ENCODE data around the gene CHST8. TPM values are rescaled to one million over a fixed set of nuclear protein-coding genes. Genes with fewer than 3 reads are reported as not detected.

The CHST8 gene
- total RNA-seq, 1 experiment from 2014 or later, result 2.3 TPM

DNA sequence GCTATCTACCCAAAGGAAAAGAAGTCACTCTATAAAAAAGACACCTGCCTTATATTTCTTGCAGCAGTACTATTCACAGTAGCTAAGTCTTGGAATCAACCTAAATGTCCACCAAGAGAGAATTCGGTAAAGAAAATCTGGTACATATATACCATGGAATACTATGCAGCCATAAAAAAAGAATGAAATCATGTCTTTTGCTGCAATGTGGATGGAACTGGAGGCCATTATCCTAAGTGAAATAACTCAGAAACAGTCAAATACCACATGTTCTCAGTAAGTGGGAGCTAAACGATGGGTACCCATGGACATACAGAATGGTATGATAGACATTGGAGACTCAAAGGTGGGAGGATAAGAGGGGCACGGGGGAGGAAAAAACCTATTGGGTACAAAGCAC lies 92.4 kb downstream of the CHST8 start:
- no peak for TF ChIP-seq EZH2 (IDR thresholded peaks at IDR 0.05; ENCODE audit: borderline replicate concordance, low read depth, low read length, poor library complexity, severe bottlenecking)
- TF ChIP-seq CTCF (conservative IDR thresholded peaks at IDR 0.05; ENCODE audit: low read depth, low read length), result no peak
- BruUV-seq (replicated peaks), result no TSS peak
- H3K4me1 ChIP-seq (ENCODE audit: insufficient read depth, low read length, poor library complexity, severe bottlenecking), result no peaks in the 10 kb centered on the region

GRCh38 chr19:33715462-33715861 lies 93.7 kb downstream of the CHST8 start:
- Histone ChIP-seq H3K27me3 (replicated peaks; ENCODE audit: insufficient read depth, low read depth, low read length, poor library complexity) (no peaks in the 10 kb centered on the region), H3K4me1 (ENCODE audit: insufficient read depth, low read length, poor library complexity, severe bottlenecking) (no peaks in the 10 kb centered on the region), H3K9me3 (ENCODE audit: low read depth, low read length, poor library complexity, severe bottlenecking) (no peaks in the 10 kb centered on the region), H3K27ac (ENCODE audit: low read depth, low read length, poor library complexity, severe bottlenecking) (no peak overlapping the region), H3K4me3 (ENCODE audit: low read depth, low read length, poor library complexity, severe bottlenecking) (no peak overlapping the region), H3K36me3 (ENCODE audit: insufficient read depth, low read length, poor library complexity, severe bottlenecking) (no peaks in the 10 kb centered on the region)
- ChIA-PET CTCF (no interaction called here), POLR2A (ENCODE audit: low non-redundant PET) (no interaction called here)
- DNase-seq (ENCODE audit: low spot score), result no peak
- TF ChIP-seq CTCF (conservative IDR thresholded peaks at IDR 0.05; ENCODE audit: low read depth, low read length) (no peak), EZH2 (IDR thresholded peaks at IDR 0.05; ENCODE audit: borderline replicate concordance, low read depth, low read length, poor library complexity, severe bottlenecking) (no peak)
- intact Hi-C loops (cut with micrococcal nuclease; ENCODE audit: unreplicated experiment), result no loop called here
- no TSS peak for BruUV-seq (replicated peaks)

More for the DNA sequence above, 92.4 kb downstream of the CHST8 start:
- no peaks in the 10 kb centered on the region for H3K9me3 ChIP-seq (ENCODE audit: low read depth, low read length, poor library complexity, severe bottlenecking)
- H3K27ac ChIP-seq (ENCODE audit: low read depth, low read length, poor library complexity, severe bottlenecking), result no peak overlapping the region
- H3K36me3 ChIP-seq (ENCODE audit: insufficient read depth, low read length, poor library complexity, severe bottlenecking), result no peaks in the 10 kb centered on the region
- intact Hi-C loops (cut with micrococcal nuclease; ENCODE audit: unreplicated experiment), result no loop called here
- H3K4me3 ChIP-seq (ENCODE audit: low read depth, low read length, poor library complexity, severe bottlenecking), result no peak overlapping the region
- no peak for DNase-seq (ENCODE audit: low spot score)
- ChIA-PET CTCF (no interaction called here), POLR2A (ENCODE audit: low non-redundant PET) (no interaction called here)
- no peaks in the 10 kb centered on the region for H3K27me3 ChIP-seq (replicated peaks; ENCODE audit: insufficient read depth, low read depth, low read length, poor library complexity)

GRCh38 chr19:33717878-33718277 lies 96.1 kb downstream of the CHST8 start:
- Histone ChIP-seq H3K4me1 (ENCODE audit: insufficient read depth, low read length, poor library complexity, severe bottlenecking) (no peaks in the 10 kb centered on the region), H3K27me3 (replicated peaks; ENCODE audit: insufficient read depth, low read depth, low read length, poor library complexity) (no peaks in the 10 kb centered on the region), H3K9me3 (ENCODE audit: low read depth, low read length, poor library complexity, severe bottlenecking) (no peaks in the 10 kb centered on the region), H3K4me3 (ENCODE audit: low read depth, low read length, poor library complexity, severe bottlenecking) (no peak overlapping the region), H3K36me3 (ENCODE audit: insufficient read depth, low read length, poor library complexity, severe bottlenecking) (no peaks in the 10 kb centered on the region), H3K27ac (ENCODE audit: low read depth, low read length, poor library complexity, severe bottlenecking) (no peak overlapping the region)
- TF ChIP-seq EZH2 (IDR thresholded peaks at IDR 0.05; ENCODE audit: borderline replicate concordance, low read depth, low read length, poor library complexity, severe bottlenecking) (no peak), CTCF (conservative IDR thresholded peaks at IDR 0.05; ENCODE audit: low read depth, low read length) (no peak)
- no TSS peak for BruUV-seq (replicated peaks)
- CTCF ChIA-PET, result no interaction called here
- POLR2A ChIA-PET (ENCODE audit: low non-redundant PET), result no interaction called here
- no peak for DNase-seq (ENCODE audit: low spot score)
- intact Hi-C loops (cut with micrococcal nuclease; ENCODE audit: unreplicated experiment), result no loop called here

All from A673 (cell line).